ENCODE measurements around the gene PAX2. TPM values are rescaled to one million over a fixed set of nuclear protein-coding genes. Genes with fewer than 3 reads are reported as not detected.

PAX2 gene
- total and polyA plus RNA-seq, 2 donors from 2014 or later: 28.3 to 102 TPM

GRCh38 chr10:100863433-100863832 lies 118.1 kb downstream of the PAX2 start:
- no peaks in the 10 kb centered on the region for H3K9me3 ChIP-seq (ENCODE audit: control insufficient read depth in 2 of 3, insufficient read depth in 1 of 3, low read length in 3 of 3)
- no peak overlapping the region for H3K4me3 ChIP-seq (ENCODE audit: low read length in 3 of 3)
- intact Hi-C loops (cut with DNase I): no loop called here
- no peak overlapping the region for H3K9ac ChIP-seq (ENCODE audit: low read length in 3 of 3)
- no peak for TF ChIP-seq CTCF (IDR thresholded peaks at IDR 0.05; ENCODE audit: borderline replicate concordance, extremely low read depth, insufficient read depth)
- H3K36me3 ChIP-seq (ENCODE audit: control insufficient read depth in 2 of 3, insufficient read depth in 3 of 3, low read length in 3 of 3): no peaks in the 10 kb centered on the region
- no peaks in the 10 kb centered on the region for H3K4me1 ChIP-seq (ENCODE audit: control insufficient read depth in 2 of 3, insufficient read depth in 2 of 3, low read depth in 1 of 3, low read length in 3 of 3)
- no peak for DNase-seq
- H3K27ac ChIP-seq (ENCODE audit: low read depth in 2 of 2, low read length in 2 of 2): no peak overlapping the region
- no peak for FAIRE-seq
- no peaks in the 10 kb centered on the region for H3K27me3 ChIP-seq (ENCODE audit: control insufficient read depth, insufficient read depth, low read length)

GRCh38 chr10:100864036-100864885 lies 118.9 kb downstream of the PAX2 start:
- intact Hi-C loops (cut with DNase I): no loop called here
- no peaks in the 10 kb centered on the region for H3K4me1 ChIP-seq (ENCODE audit: control insufficient read depth in 2 of 3, insufficient read depth in 2 of 3, low read depth in 1 of 3, low read length in 3 of 3)
- H3K36me3 ChIP-seq (ENCODE audit: control insufficient read depth in 2 of 3, insufficient read depth in 3 of 3, low read length in 3 of 3): no peaks in the 10 kb centered on the region
- H3K27ac ChIP-seq (ENCODE audit: low read depth in 2 of 2, low read length in 2 of 2): no peak overlapping the region
- no peaks in the 10 kb centered on the region for H3K27me3 ChIP-seq (ENCODE audit: control insufficient read depth, insufficient read depth, low read length)
- DNase-seq (no peak), FAIRE-seq (no peak)
- H3K9me3 ChIP-seq (ENCODE audit: control insufficient read depth in 2 of 3, insufficient read depth in 1 of 3, low read length in 3 of 3): no peaks in the 10 kb centered on the region
- no peak overlapping the region for H3K9ac ChIP-seq (ENCODE audit: low read length in 3 of 3)
- H3K4me3 ChIP-seq (ENCODE audit: low read length in 3 of 3): no peak overlapping the region
- TF ChIP-seq CTCF (IDR thresholded peaks at IDR 0.05; ENCODE audit: borderline replicate concordance, extremely low read depth, insufficient read depth): no peak

DNA sequence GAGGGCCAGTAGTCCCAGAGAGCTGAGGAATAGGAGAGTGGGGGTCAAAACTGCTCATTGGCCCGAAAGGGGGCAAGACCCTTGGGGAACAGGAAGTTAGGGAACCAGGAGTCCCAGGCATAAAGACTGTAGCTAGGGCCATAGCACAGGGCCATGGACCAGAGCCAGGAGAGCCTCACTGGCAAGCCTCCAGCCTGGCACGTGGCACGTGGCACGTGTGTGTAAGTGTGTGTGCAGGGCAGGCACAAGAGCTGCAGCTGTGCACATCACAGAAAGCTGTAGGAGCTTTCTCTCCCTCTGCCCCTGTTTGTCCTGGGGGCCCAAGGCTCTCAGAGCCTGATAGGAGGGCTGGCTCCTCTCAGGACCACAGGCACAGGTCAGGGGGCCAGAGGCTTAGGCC lies 119.6 kb downstream of the PAX2 start:
- H3K9ac ChIP-seq (ENCODE audit: low read length in 3 of 3): no peak overlapping the region

More for the DNA sequence above, 119.6 kb downstream of the PAX2 start:
- DNase-seq (no peak), FAIRE-seq (no peak)
- H3K27ac ChIP-seq (ENCODE audit: low read depth in 2 of 2, low read length in 2 of 2): no peak overlapping the region
- no peak overlapping the region for H3K4me3 ChIP-seq (ENCODE audit: low read length in 3 of 3)
- no peaks in the 10 kb centered on the region for H3K4me1 ChIP-seq (ENCODE audit: control insufficient read depth in 2 of 3, insufficient read depth in 2 of 3, low read depth in 1 of 3, low read length in 3 of 3)
- no peak for TF ChIP-seq CTCF (IDR thresholded peaks at IDR 0.05; ENCODE audit: borderline replicate concordance, extremely low read depth, insufficient read depth)
- intact Hi-C loops (cut with DNase I): no loop called here
- no peaks in the 10 kb centered on the region for H3K9me3 ChIP-seq (ENCODE audit: control insufficient read depth in 2 of 3, insufficient read depth in 1 of 3, low read length in 3 of 3)
- H3K36me3 ChIP-seq (ENCODE audit: control insufficient read depth in 2 of 3, insufficient read depth in 3 of 3, low read length in 3 of 3): no peaks in the 10 kb centered on the region
- no peaks in the 10 kb centered on the region for H3K27me3 ChIP-seq (ENCODE audit: control insufficient read depth, insufficient read depth, low read length)
